Activated T-helper 2 cell treated with anti-CD3 and anti-CD28 coated beads, Interferon-gamma antibody, Interleukin-2, Interleukin-4, amounts not matched to agents 10 μg/mL and 5 μg/mL and 100 μg/mL, durations not matched to agents 14 hours and 24 hours and 36 hours (primary cell): ENCODE measurements around the gene AFMID. TPM values are rescaled to one million over a fixed set of nuclear protein-coding genes. Genes with fewer than 3 reads are reported as not detected.

ENCODE experiments used
- DNase-seq: peaks from one replicate; pipeline ENCODE4 v3.0.0; 2021; ENCODE audit warnings: low spot score
- H3K27ac Mint-ChIP-seq: one replicate; pipeline ENCODE4 v1.8.0; 2021; ENCODE audit warnings: mixed read lengths
- H3K27me3 Mint-ChIP-seq: one replicate; pipeline ENCODE4 v1.8.0; 2021; ENCODE audit warnings: low read depth, mixed read lengths
- H3K36me3 Mint-ChIP-seq: one replicate; pipeline ENCODE4 v1.8.0; 2021; ENCODE audit warnings: low read depth, mixed read lengths
- H3K4me1 Mint-ChIP-seq: one replicate; pipeline ENCODE4 v1.8.0; 2021; ENCODE audit warnings: low read depth, mixed read lengths
- H3K4me3 Mint-ChIP-seq: one replicate; pipeline ENCODE4 v1.8.0; 2021; ENCODE audit warnings: low read depth, mild to moderate bottlenecking, moderate library complexity, mixed read lengths
- H3K9me3 Mint-ChIP-seq: one replicate; pipeline ENCODE4 v1.8.0; 2021; ENCODE audit warnings: mixed read lengths
- intact Hi-C: fragments of 100-400 bp; cut with micrococcal nuclease; formaldehyde crosslinking; loops from one replicate; pipeline ENCODE4 v1.15.1; 2023
- total RNA-seq: library from RNA; stranded (reverse); gene quantifications from 2 replicates; pipeline ENCODE4 v1.2.3, GENCODE V29; 2022

AFMID gene
- total RNA-seq, 1 donor from 2014 or later: 27.8 TPM

- intact Hi-C loops: no loop called here
- no peak for DNase-seq
- Mint-ChIP-seq H3K4me3 (no peak overlapping the region), H3K27me3 (no peaks in the 10 kb centered on the region), H3K4me1 (peaks cover 11% of the 10 kb centered on the region), H3K9me3 (no peaks in the 10 kb centered on the region), H3K36me3 (peaks cover 15% of the 10 kb centered on the region), H3K27ac (no peak overlapping the region)
Observed at GRCh38 chr17:78144736-78145641, 42.2 kb upstream of the AFMID start.

- no peak for DNase-seq
- Mint-ChIP-seq H3K4me3 (no peak overlapping the region), H3K9me3 (no peaks in the 10 kb centered on the region), H3K36me3 (peaks cover 6% of the 10 kb centered on the region), H3K27me3 (peaks cover 3% of the 10 kb centered on the region), H3K27ac (no peak overlapping the region), H3K4me1 (peaks cover 5% of the 10 kb centered on the region)
- intact Hi-C loops: no loop called here
Observed at GRCh38 chr17:78146471-78146869, 40.7 kb upstream of the AFMID start.

- no peak overlapping the region for H3K4me3 Mint-ChIP-seq
- H3K27me3 Mint-ChIP-seq: peaks cover 3% of the 10 kb centered on the region
- H3K36me3 Mint-ChIP-seq: peaks cover 5% of the 10 kb centered on the region
- H3K4me1 Mint-ChIP-seq: peaks cover 5% of the 10 kb centered on the region
- intact Hi-C loops: no loop called here
- no peak overlapping the region for H3K27ac Mint-ChIP-seq
- no peaks in the 10 kb centered on the region for H3K9me3 Mint-ChIP-seq
- no peak for DNase-seq
Observed at GRCh38 chr17:78146881-78147280, 40.3 kb upstream of the AFMID start.

GRCh38 chr17:78147315-78147998 lies 39.7 kb upstream of the AFMID start:
- intact Hi-C loops: no loop called here
- H3K36me3 Mint-ChIP-seq: peaks cover 4% of the 10 kb centered on the region
- no peaks in the 10 kb centered on the region for H3K9me3 Mint-ChIP-seq
- H3K4me3 Mint-ChIP-seq: no peak overlapping the region
- DNase-seq: no peak
- H3K27ac Mint-ChIP-seq: no peak overlapping the region
- H3K4me1 Mint-ChIP-seq: peaks cover 5% of the 10 kb centered on the region
- peaks cover 3% of the 10 kb centered on the region for H3K27me3 Mint-ChIP-seq

- Mint-ChIP-seq H3K27ac (no peak overlapping the region), H3K27me3 (peaks cover 3% of the 10 kb centered on the region), H3K9me3 (no peaks in the 10 kb centered on the region), H3K4me3 (no peak overlapping the region), H3K36me3 (no peaks in the 10 kb centered on the region), H3K4me1 (peaks cover 5% of the 10 kb centered on the region)
- intact Hi-C loops: no loop called here
- no peak for DNase-seq
Observed at GRCh38 chr17:78148286-78149016, 38.7 kb upstream of the AFMID start.

GRCh38 chr17:78151514-78152008 lies 35.6 kb upstream of the AFMID start:
- H3K4me1 Mint-ChIP-seq: peaks cover 5% of the 10 kb centered on the region
- no peak overlapping the region for H3K27ac Mint-ChIP-seq
- H3K36me3 Mint-ChIP-seq: no peaks in the 10 kb centered on the region
- H3K27me3 Mint-ChIP-seq: peaks cover 3% of the 10 kb centered on the region
- DNase-seq: no peak
- no peaks in the 10 kb centered on the region for H3K9me3 Mint-ChIP-seq
- H3K4me3 Mint-ChIP-seq: no peak overlapping the region
- intact Hi-C loops: no loop called here

GRCh38 chr17:78154903-78155811 lies 32.0 kb upstream of the AFMID start:
- Mint-ChIP-seq H3K4me1 (peaks cover 6% of the 10 kb centered on the region), H3K27me3 (peaks cover 3% of the 10 kb centered on the region), H3K27ac (no peak overlapping the region), H3K4me3 (no peak overlapping the region), H3K36me3 (no peaks in the 10 kb centered on the region), H3K9me3 (no peaks in the 10 kb centered on the region)
- no peak for DNase-seq
- intact Hi-C loops: no loop called here

- Mint-ChIP-seq H3K4me1 (peaks cover 6% of the 10 kb centered on the region), H3K27ac (peak overlapping the region; percentile 54), H3K27me3 (no peaks in the 10 kb centered on the region), H3K36me3 (no peaks in the 10 kb centered on the region), H3K4me3 (no peak overlapping the region), H3K9me3 (no peaks in the 10 kb centered on the region)
- no peak for DNase-seq
- intact Hi-C loops: no loop called here
Observed at GRCh38 chr17:78159575-78160158, 27.5 kb upstream of the AFMID start.

GRCh38 chr17:78163881-78164747 lies 23.0 kb upstream of the AFMID start:
- H3K9me3 Mint-ChIP-seq: no peaks in the 10 kb centered on the region
- no peak overlapping the region for H3K4me3 Mint-ChIP-seq
- no peak overlapping the region for H3K27ac Mint-ChIP-seq
- DNase-seq: no peak
- intact Hi-C loops: no loop called here
- no peaks in the 10 kb centered on the region for H3K27me3 Mint-ChIP-seq
- H3K4me1 Mint-ChIP-seq: peaks cover 7% of the 10 kb centered on the region
- no peaks in the 10 kb centered on the region for H3K36me3 Mint-ChIP-seq

GRCh38 chr17:78164748-78165607 lies 22.2 kb upstream of the AFMID start:
- Mint-ChIP-seq H3K27me3 (no peaks in the 10 kb centered on the region), H3K27ac (no peak overlapping the region), H3K4me3 (no peak overlapping the region), H3K4me1 (peaks cover 3% of the 10 kb centered on the region), H3K36me3 (no peaks in the 10 kb centered on the region), H3K9me3 (no peaks in the 10 kb centered on the region)
- no peak for DNase-seq
- intact Hi-C loops: no loop called here
